ENCODE results near the gene GPC5.

The GPC5 gene

DNA sequence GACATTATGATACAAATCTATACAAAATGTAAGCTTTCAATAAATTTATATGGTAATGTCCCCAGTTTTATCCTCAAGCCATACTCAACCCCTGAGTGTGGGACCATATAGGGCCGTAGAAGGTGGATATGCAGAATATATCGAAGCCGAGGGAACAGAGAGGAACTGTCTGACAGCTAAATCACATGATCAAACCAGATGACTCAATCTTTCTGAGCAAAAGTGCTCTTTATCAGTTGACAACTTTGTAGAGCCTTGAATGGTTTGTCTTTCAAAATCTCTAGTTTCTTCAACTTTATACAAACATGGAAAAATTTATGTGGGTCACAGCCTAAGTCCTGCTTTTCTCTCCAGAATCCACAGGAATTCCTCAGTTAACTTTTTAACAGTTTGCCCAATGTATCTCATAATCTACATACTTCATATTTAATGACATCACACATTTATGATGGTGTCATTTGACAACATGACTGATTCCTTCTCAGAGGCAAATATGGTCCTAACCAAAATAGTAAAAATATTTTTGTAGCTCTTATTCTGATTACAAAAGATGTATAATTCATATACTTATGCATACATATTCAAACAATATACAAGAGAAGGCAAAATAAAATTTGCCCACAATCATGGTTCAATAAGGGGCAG is 1155.2 kb downstream of the GPC5 start:
- no peak for DNase-seq (ENCODE audit: low read depth)

DNA sequence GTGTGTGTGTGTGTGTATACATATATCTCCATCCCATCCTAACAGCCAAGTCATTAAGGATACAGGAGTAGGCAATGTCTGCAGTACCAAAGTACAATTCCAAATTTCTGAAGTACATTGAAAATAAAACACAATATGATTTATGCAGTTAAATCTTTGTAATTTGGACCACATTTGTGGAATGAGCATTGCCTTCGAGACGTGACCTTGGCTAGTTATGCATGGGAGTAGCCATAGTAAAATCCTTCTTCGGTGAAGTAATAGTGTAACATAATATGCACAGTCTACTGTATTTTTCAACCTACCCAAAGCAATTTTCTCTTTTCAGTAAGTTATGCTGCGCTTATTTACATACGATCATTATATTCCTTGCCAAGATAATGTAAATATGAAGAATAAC is 1162.5 kb downstream of the GPC5 start:
- DNase-seq (ENCODE audit: low read depth), result no peak

DNA sequence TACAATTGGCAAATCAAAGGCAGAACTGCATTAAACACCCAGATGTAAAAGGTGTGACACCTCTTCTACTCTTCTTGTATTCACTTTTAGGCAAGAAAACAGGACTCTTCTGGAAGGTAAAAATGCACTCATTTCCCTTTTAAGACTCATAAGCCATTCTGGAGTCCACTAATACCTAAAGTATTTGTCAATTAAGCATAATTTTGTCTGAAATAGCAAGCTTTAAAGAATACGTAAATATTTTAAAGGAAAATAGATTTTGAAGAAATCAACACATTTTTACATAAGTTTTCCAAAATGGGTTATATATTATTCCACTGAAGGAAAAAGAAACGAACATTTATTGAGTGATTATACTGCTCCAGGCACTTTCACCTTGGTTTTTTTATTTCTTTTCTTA is 1166.5 kb downstream of the GPC5 start:
- no peak for DNase-seq (ENCODE audit: low read depth)

GRCh38 chr13:92566767-92567166 is 1168.3 kb downstream of the GPC5 start:
- DNase-seq (ENCODE audit: low read depth), result no peak

GRCh38 chr13:92572190-92572589 is 1173.8 kb downstream of the GPC5 start:
- DNase-seq (ENCODE audit: low read depth), result no peak

- DNase-seq (ENCODE audit: low read depth), result no peak
Measured at GRCh38 chr13:92573467-92574057, 1175.1 kb downstream of the GPC5 start.

GRCh38 chr13:92574499-92574898 is 1176.1 kb downstream of the GPC5 start:
- no peak for DNase-seq (ENCODE audit: low read depth)

DNA sequence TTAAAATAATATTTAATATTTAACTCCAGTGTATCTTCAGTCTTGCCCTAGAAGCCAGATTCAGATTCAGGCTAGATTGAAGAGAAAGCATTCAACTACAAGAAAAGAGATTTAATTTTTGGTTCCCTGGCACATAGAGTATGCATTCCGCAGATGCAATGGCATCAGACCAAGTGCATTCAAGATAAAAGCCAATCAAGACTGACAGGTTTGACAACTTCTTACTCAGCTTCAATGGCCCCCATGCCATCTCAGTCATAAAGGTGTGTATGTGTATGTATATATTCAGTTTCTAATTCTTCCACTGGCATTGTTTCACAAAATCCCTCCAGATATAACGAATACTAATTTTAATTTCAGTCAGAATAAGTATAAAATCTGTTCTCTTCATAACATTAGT is 1177.4 kb downstream of the GPC5 start:
- no peak for DNase-seq (ENCODE audit: low read depth)

DNA sequence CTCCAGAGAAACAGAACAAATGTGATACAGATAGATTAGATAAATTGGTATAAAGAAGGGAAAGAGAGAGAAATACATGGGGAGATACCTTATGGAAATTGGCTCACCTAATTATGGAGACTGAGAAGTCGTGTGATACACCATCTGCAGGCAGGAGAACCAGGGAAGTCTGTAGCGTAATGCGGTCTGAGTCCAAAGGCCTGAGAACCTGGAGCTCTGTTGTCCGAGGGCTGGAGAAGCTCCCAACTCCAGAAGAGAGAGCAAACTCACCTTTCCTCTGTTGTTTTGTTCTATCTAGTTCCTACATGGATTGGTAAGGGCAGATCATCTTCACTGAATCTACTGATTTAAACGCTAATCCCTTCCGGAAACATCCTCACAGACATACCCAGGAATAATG is 1179.9 kb downstream of the GPC5 start:
- no peak for DNase-seq (ENCODE audit: low read depth)

- no peak for DNase-seq (ENCODE audit: low read depth)
Measured at GRCh38 chr13:92589955-92590354, 1191.5 kb downstream of the GPC5 start.

DNA sequence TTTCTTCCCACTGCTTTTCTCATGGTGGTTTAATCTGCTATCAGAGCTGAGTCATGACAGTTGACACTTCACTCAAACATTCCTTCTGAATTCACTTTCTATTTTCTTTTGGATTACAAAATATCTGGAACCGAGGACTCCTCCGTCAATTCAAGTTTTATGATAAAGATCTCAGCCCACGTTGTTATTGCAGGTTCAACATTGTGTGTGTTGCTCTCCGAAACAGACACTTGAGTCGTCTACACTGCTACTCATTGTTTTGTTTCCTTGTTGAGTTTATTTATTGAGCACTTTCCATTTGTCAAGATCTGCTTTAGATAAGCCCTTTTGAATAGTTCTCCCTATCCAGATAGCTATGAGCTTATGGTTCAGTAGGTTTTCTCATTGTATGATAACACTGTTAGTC is 1192.1 kb downstream of the GPC5 start:
- no peak for DNase-seq (ENCODE audit: low read depth)

DNA sequence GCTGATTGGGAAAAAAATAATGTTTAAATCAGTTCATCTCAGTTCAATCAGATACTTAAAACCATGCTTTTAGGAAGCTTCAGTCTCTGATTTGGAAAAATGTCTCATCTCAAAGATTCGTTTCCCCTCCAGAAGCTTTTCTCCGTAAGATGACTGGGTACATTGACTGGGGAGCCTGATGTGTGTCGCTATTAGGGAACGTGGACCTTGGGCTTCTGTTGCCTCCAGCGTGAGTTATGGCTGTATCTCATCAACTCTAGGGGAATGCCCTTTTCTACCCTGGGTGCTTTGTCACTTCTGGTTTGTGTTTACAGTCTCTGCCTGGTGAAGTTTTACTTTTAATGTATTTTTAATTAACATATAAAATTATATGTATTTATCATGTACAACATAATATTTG is 1192.7 kb downstream of the GPC5 start:
- DNase-seq (ENCODE audit: low read depth), result no peak

DNA sequence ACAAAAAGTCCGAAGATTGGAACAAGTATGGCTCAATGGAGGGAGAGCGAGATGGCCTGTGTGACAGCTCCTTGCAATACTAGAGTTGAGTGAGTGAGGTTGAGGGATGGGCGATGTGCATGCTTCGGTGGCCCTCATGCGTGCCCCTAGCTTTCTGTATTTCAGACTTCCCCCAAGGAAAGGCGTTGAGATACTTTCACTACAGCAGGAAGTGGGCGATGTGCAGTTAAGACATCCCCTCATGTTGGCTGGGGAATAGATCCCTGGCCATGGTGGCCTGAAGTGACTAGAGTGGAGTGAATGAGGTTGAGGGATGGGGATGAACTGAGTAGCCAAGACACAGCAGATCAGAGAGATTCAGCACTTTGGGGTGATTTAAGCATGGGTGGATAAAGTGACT is 1194.3 kb downstream of the GPC5 start:
- no peak for DNase-seq (ENCODE audit: low read depth)

DNA sequence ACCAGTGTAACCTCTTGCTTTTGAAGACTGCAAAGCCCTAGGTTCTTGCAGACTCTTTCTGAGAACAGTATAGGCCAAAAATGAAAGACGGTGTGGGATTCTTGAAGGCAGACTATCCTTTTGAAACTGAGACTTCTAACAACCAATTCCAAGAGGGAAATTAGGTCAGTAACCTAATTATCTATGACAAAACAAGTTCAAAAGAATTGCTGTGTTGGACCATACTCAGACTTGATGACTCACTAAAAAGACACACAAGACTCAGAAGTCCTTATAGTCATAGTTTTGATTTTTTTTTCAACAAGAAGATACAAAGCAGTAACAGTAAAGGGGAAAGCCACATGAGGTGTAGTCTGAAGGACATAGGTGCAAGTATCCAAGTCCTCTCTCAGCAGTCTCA is 1204.1 kb downstream of the GPC5 start:
- DNase-seq (ENCODE audit: low read depth), result no peak

- no peak for DNase-seq (ENCODE audit: low read depth)
Measured at GRCh38 chr13:92609376-92609775, 1211.0 kb downstream of the GPC5 start.

DNA sequence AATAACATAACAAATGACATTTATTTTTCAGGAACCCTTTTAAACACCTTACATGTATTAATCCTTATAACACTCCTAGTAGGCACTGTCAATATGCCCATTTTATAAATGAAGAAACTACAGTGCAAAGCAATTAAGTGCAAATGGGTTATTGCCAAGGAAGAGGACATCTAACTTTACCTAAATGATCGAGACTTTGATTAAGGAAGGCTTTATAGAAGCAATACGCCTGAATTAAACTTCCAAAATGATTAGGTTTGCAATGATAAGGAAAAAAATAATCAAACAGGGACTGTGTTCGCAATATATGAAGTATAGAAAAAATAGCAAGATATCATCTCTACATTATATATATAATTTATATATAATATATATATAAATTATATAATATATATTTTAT is 1214.5 kb downstream of the GPC5 start:
- DNase-seq (ENCODE audit: low read depth), result no peak

- DNase-seq (ENCODE audit: low read depth), result no peak
Measured at GRCh38 chr13:92613921-92614320, 1215.5 kb downstream of the GPC5 start.

- no peak for DNase-seq (ENCODE audit: low read depth)
Measured at GRCh38 chr13:92621985-92622384, 1223.6 kb downstream of the GPC5 start.

DNA sequence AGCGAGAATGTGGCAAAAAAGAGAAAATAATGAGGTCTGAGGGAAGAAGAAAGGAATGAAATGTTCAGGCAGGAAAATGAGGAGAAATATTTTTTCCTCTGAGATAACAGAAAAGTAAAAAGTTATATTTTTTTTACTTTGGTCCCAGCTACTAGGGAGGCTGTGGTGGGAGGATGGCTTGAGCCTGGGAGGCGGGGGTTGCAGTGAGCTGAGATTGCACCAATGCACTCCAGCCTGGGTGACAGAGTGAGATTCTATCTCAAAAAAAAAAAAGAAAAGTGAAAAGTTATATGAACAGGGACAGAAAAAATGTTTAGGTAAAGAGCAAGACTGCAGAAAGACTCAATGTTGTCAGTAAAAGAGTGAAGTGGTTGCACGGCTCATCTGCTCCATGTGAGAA is 1224.5 kb downstream of the GPC5 start:
- no peak for DNase-seq (ENCODE audit: low read depth)

GRCh38 chr13:92626274-92626673 is 1227.9 kb downstream of the GPC5 start:
- DNase-seq (ENCODE audit: low read depth), result no peak

DNA sequence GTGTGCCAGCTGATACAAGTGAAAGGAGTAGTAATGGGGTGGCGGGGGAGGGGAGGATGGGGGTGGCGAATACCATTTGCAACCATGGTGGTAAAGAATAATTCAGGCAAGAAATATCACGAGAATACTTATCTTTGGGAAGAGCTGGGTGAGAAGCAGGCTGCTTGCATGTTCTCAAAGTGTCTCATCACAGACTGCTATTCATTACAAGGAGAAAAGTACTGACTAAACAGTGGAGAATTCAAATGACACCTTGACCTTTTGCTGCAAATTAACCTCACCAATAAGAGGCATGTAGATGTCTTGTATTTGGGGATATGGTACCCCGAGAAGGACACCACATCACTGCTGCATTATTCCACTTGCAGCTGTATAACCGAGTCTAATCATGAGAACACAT is 1242.5 kb downstream of the GPC5 start:
- no peak for DNase-seq (ENCODE audit: low read depth)

DNA sequence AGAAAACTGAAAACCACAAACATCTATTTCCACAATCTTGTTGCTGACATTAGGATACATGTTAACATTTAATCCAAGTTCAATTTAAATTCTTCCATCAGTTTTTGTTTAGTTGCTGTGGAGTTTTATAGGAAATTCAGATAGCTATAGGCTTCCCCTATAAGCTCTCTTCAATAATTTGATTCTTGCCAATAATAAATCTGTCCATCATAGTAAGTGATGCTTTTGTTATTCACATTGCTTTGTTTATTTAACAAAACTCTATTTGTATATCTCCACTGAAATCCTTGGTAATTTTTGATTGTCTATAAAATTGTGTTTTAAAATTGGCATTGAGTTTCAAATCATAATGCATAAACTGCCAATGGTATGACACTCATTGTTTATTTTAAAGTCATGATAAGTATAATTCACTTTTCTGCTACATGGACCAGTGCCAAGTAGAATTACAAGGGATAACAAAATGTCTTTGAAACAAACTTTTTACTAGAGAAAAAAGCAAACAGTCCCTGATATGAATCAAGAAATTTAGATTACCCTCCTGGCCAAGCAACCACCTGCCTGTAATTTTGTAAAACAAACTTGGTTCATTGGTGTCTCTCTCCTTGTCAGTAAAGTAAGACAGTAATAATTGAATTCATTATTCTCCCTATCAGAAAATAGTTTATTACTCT is 1250.9 kb downstream of the GPC5 start:
- DNase-seq (ENCODE audit: low read depth), result no peak

DNA sequence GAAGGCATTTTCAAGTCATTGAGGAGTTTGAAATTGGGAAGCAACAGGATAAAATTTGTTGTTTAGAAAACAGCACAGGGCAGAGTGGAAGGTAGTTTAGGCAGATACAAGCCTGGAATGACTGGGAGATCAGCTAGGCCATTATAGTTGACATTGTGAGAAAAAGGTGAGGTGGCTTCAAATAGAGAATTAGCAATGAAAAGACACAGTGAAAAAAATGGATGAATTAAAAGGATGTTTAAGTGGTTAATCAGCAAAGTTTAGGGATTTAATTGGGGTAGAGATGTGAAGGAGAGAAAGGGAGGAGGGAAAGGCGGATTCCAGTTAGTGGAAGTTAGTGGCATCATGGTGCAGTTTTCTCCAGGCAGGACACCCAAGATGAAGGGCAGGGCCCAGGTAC is 1257.7 kb downstream of the GPC5 start:
- DNase-seq (ENCODE audit: low read depth), result no peak

GRCh38 chr13:92656648-92657047 is 1258.2 kb downstream of the GPC5 start:
- no peak for DNase-seq (ENCODE audit: low read depth)
